Activated CD8-positive, alpha-beta memory T cell treated with anti-CD3 and anti-CD28 coated beads, Interleukin-2, amount 50 U/mL, for 24 hours (primary cell): ENCODE results near the gene TRIP4.
A peak's percentile ranks its signal among the peaks of the same experiment; 100 is the strongest.
"Not testable (repeated sequence)": the region's sequence is repeated elsewhere in the genome, so short reads cannot be mapped to it uniquely, and the experiment has no call there.

ENCODE experiments used
- DNase-seq: peaks from one replicate; pipeline ENCODE4 v3.0.0-alpha.2; 2020; ENCODE audit errors: extremely low read depth

Gene TRIP4

GRCh38 chr15:64387562-64388168 lies at the start of gene TRIP4:
TRIP4 (plus strand) TSS chr15:64387836; CDS start chr15:64387864, 28 bp downstream.
- DNase-seq: peak; percentile 87

DNA sequence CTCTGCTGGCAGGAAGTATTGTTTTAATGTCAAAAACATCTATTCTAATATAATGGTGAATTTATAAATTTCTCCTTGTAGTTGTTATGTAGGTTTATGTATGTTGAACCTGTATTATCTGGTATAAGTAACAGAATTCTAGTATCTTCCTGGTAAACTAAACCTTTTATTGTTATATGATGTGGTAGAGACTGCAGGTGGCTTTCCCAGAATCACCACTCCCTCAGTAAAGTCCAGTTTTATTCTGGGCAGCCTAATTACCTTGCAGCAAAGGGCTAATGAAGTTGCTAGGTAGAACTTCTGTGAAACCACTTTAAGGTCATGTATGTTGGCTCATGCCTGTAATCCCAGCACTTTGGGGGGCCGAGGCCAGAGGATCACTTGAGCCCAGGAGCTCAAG lies 47.3 kb upstream of the TRIP4 start:
- DNase-seq: no peak

GRCh38 chr15:64341961-64342360 lies 45.7 kb upstream of the TRIP4 start:
- no peak for DNase-seq

GRCh38 chr15:64343222-64343621 lies 44.4 kb upstream of the TRIP4 start:
- DNase-seq: no peak

- DNase-seq: no peak
These were observed 43.8 kb upstream of the TRIP4 start for GRCh38 chr15:64343841-64344240.

- DNase-seq: no peak
These were observed 42.9 kb upstream of the TRIP4 start for GRCh38 chr15:64344651-64345294.

- DNase-seq: not testable (repeated sequence)
These were observed 41.4 kb upstream of the TRIP4 start for GRCh38 chr15:64346242-64346641.

- no peak for DNase-seq
These were observed 39.2 kb upstream of the TRIP4 start for GRCh38 chr15:64348455-64348854.

- no peak for DNase-seq
These were observed 38.3 kb upstream of the TRIP4 start for GRCh38 chr15:64349375-64349774.

- no peak for DNase-seq
These were observed 36.4 kb upstream of the TRIP4 start for GRCh38 chr15:64351265-64351664.

DNA sequence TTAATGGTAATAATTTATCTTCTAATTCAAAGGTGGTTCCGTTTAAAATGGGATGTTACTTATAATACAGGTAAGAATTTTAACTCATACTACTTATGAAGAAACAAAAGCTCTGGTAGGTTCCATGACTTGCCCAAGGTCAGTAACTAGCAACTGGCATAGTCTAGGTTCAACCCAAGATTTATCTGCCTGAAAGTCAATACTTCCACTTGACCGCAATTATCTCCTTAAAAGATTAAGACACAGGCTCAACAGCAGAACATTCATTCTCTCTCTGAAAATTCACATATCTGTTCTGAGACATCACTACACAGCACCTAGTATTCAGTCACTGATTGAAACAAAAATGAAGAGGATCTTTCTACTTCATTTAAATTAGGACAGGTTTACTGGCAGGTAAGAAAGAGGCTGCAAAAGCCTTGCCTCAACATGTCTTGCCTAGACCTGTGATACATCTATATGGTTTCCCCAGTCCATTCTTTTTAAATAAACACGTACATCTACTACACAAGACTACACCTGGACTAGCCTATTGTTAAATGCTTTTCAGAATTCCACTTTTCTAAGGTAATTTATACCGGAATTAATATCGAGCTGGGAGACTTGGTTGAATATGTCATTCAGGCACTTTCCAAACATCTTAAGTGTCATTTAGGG lies 32.8 kb upstream of the TRIP4 start:
- DNase-seq: no peak

DNA sequence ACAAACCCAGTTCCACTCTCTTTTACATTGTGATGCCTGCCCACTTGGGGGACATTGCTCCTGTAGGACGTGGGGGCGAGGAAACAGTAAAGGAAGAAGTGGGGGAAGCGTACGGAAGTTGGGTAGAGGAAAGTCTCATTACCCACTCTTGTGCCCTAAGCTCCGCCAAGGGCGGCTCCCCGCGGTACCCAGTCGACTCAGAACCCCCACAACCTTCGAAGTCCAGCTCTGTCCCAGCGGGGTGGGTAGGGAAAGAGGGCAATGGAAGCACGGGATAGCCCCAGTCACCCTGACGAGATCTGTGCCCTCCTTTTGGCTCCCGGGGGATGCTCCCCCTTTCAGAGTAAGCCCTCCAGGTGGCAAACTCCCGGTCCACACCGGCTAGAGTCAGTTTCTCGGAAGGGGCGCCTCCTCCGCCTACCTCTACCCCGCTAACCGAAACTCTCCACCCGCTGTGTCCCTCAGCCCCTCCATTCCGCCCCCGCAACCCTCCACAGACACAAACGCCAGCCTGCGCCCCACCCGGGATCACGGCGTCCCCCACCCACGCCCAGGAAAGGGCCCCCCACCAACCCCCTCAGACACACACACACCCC lies 32.2 kb upstream of the TRIP4 start:
- DNase-seq: no peak

GRCh38 chr15:64355944-64356709 lies 31.5 kb upstream of the TRIP4 start, which contains the start of gene CSNK1G1:
CSNK1G1 (minus strand) TSS chr15:64356173; CDS start chr15:64300499, 55,674 bp downstream.
- DNase-seq: peak; percentile 84

- no peak for DNase-seq
These were observed 31.0 kb upstream of the TRIP4 start for GRCh38 chr15:64356710-64357040.

DNA sequence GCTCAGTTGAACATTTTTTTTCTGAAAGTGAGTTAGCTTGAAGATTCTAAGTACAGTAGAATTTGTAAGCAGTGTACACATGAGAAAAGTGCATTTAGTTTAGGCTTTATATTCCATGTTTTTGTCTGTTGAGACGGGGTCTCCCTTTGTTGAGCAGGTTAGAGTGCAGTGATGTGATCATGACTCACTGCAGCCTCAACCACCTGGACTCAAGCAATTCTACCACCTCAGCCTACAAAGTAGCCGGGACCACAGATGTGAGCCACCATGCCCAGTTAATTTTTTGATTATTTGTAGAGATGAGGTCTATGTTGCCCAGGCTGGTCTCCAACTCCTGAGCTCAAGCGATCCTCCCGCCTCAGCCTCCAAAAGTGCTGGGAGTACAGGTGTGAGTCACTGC lies 26.4 kb upstream of the TRIP4 start:
- no peak for DNase-seq

GRCh38 chr15:64369078-64369607 lies 18.5 kb upstream of the TRIP4 start:
- DNase-seq: no peak

DNA sequence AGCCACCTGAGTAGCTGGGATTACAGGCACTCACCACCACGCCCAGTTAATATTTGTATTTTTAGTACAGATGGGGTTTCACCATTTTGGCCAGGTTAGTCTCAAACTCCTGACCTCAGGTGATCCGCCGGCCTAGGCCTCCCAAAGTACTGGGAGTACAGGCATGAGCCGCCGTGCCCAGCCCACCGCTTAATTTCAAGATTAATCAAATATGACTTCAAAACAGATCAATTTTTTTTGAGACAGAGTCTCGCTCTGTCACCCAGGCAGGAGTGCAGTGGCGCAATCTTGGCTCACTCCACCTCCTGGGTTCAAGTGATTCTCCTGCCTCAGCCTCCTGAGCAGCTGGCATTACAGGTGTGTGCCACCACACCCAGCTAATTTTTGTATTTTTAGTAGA lies 16.3 kb upstream of the TRIP4 start:
- not testable (repeated sequence) for DNase-seq

GRCh38 chr15:64373360-64373759 lies 14.3 kb upstream of the TRIP4 start:
- no peak for DNase-seq

DNA sequence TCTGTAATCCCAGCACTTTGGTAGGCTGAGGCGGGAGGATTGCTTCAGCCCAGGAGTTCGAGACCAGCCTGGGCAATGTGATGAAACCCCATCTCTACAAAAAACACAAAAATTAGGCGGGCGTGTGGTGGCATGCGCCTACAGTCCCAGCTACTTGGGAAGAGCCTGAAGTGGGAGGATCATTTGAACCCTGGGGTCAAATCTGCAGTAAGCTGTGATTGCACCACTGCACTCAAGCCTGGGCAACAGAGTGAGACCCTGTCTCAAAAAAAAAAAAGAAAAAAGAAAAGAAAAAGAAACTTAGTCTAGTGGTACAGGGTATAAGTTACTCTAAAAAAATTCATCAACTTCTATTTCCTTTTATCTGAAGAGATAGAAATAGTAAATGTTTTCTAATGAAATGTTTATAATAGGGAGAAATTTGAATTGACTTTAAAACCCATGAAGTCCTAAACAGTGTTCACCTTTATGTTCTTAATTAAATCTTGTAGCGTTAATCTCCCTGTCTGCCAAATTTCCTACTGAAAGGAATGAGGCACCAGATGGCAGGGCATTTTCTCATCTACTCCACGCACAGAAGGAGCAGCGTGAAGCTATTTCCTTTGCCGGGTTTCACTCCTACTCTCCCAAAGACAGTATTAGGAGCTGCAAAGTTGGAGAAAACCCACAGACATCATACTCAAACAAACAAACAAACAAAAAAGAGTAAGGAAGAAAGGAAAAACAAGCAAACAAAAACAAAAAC lies 8.2 kb upstream of the TRIP4 start:
- no peak for DNase-seq

- not testable (repeated sequence) for DNase-seq
These were observed 7.3 kb upstream of the TRIP4 start for GRCh38 chr15:64380130-64380870.
